GM19324 (cell line): Measurements from ENCODE around the gene CSPG4.
"Not testable (repeated sequence)": the region's sequence is repeated elsewhere in the genome, so short reads cannot be mapped to it uniquely, and the experiment has no call there.

Experiments used
- ATAC-seq: cut with Tn5 transposase; IDR thresholded peaks from one replicate; pipeline ENCODE4 v1.9.1; 2021; ENCODE audit warnings: mild to moderate bottlenecking, moderate library complexity; ENCODE audit not compliant: unreplicated experiment, low FRiP score

CSPG4 gene

GRCh38 chr15:75705375-75705774 is 7.3 kb downstream of the CSPG4 start:
- not testable (repeated sequence) for ATAC-seq

GRCh38 chr15:75704618-75705017 is 8.0 kb downstream of the CSPG4 start:
- no peak for ATAC-seq

- ATAC-seq = no peak
Observed at GRCh38 chr15:75704263-75704615, 8.4 kb downstream of the CSPG4 start.

DNA sequence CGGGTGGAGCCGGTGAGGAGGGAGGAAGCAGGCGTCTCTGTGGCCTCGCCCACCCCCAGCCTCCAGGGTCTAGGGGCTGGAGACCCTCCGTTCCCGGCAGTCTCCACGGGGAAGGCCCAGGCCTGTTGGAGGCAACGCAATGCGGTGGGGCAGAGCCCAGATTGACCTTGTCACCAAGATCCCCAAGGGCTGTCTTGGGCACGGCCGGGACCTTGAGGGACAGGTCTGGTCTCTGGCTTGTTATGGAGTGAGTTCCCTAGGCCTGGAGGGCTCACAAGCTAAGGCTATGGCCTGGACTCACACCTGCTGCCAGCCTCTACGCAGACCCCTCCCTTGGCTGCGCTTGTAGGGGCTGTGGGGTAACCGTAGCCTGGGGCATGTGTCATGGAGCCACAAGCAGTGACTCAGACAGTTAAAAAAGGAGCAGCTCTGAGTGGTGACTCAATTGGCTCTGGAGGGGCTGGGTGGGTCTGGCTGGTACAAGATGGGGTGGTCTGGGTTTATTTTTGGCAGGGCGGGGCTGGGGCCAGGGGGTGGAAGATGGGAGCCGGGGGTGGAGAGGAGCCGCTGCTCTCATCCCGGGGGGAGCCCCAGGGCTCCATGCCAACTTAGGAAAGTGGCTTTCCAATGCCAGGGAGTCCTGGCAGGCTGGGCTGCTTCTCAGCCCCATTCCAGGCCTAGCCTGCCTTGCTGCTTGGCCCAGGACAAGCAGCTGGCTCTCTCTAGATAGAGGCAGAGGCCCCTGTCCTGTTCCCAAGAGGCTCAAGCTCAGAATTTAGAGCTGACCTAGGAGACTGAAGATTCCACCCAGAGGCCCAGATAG is 9.0 kb downstream of the CSPG4 start:
- not testable (repeated sequence) for ATAC-seq

GRCh38 chr15:75702436-75702835 is 10.2 kb downstream of the CSPG4 start:
- ATAC-seq = no peak

GRCh38 chr15:75701071-75702003 is 11.3 kb downstream of the CSPG4 start:
- not testable (repeated sequence) for ATAC-seq

GRCh38 chr15:75699961-75700874 is 12.4 kb downstream of the CSPG4 start:
- ATAC-seq = not testable (repeated sequence)

DNA sequence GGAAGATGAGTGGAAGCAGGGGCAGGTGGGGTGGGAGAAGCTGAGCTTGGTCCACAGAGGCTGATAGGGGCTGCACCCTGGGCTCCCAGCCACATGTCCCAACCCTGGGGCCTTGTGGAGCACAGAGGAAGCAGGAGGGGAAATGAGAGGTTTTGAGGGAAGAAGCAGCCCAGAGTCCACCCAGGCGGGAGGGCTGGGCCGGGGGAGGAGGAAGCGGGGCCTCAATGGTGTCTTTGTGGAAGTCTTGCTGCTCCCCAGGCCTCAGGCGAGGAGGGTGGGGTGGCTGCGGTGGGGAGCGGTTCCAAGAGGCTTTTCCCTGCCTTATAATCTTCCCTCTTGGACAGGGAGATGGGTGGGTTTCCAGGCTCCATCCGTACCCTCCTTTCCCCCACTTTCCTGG is 13.1 kb downstream of the CSPG4 start:
- ATAC-seq = not testable (repeated sequence)

DNA sequence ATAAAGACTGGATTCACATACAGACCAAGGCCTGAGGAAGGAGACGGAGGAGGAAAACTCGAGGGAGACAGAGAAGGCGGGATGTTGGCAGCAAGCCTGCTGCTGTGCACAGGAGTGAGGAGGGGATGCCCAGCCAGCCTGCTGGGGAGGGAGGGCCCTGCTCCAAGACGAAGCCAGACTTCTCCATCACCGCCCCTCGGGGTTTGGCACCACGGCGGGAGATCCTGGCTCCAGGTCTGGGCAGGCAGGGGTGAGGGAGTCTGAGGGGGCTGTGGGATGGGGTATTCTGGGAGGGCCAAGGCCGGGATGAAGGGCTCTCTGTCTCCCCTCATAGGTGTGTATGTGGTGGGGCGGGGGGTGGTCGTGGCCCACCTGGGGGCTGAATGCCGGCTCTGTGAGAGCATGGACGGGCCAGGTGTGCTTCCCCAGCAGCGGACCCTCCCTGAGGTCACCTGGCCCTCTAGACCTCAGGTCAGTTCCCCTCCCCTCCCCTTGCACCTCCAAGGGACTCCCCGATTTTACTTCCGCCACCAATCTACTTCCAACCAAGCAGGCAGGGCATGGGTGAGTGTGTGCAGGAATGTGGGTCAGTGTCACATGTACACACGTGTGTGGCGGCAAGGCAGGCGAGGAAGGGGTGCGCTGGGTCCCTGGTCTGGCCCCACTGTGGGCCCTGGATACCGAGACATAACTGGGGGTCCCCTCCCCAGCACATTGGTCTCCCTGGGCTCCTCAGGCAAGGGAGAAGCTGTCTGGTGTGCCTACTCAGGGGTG is 14.5 kb downstream of the CSPG4 start:
- not testable (repeated sequence) for ATAC-seq

DNA sequence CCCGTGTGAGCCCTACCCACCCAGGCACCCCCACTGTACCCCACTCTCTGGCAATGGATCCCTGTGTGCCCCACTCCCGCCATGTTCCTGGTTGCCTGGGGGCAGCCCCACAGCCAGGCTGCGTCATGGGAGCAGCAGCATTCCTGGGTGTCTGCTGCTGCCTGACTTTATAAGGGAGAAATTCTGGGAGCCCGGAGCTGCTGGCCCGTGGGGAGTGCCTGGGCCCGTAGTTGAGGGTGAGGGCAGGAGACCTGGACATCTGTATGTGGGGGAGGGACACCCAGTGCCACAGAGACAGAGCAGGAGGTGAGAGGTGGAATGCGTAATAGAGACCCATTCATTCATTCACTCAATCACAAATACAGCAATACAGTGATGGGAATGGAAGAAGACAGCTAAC is 15.1 kb downstream of the CSPG4 start:
- no peak for ATAC-seq

DNA sequence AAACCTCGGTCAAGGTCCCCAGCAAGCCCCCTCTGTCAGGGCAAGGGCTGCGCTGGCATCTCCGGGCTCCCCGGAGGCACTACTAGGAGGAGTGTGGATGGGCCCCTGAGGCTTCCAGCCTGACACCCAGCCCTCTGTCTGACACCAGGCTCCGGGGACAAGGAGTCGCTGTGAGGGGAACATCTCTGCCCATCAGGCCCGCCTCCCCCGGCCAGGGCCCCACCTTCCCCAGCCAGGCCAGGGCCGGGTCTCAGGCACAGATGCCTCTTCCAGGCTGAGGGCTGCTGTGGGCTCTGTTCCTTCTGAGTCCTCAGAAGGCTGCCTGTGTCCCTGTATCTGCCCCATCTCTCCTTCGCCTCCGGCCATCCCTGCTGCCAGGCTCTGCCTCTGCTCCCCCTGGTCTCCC is 15.8 kb downstream of the CSPG4 start:
- ATAC-seq = no peak

GRCh38 chr15:75696311-75696720 is 16.3 kb downstream of the CSPG4 start:
- no peak for ATAC-seq

DNA sequence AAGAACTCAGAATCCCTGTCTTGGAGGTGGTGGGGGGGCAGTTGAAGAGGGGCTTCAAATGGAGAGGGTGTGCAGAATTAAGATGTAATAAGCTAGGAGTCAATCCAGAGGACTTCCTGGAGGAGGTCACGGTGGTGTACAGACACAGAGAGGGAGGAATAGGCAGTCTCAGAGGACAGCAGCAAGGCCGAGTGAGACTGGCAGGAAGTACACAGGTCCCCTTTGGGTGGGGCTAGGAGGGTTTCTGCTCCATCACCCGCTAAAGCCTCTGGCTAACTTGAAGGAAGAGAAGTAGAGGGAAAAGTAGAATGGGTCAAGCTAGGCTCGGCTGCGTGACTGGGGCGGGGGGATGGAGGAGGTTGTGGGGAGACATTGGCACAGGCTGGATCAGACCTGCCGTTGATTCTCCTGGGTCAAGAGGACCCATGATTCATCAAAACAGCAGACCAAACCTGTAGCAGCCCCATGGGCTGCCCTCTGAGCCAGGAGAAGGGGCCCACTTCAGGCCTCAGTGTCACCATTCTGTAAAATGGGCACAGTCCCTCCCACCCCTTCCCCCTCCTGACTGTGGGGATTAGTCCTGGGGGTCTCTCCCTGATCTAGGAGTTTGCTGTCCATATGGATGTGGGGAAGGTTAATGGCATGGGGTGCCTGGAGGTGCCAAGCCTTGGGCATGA is 16.9 kb downstream of the CSPG4 start:
- ATAC-seq = no peak

GRCh38 chr15:75695220-75695619 is 17.4 kb downstream of the CSPG4 start:
- no peak for ATAC-seq

- no peak for ATAC-seq
Observed at GRCh38 chr15:75694241-75695182, 18.1 kb downstream of the CSPG4 start.

- no peak for ATAC-seq
Observed at GRCh38 chr15:75693501-75694240, 19.0 kb downstream of the CSPG4 start.

GRCh38 chr15:75693028-75693427 is 19.6 kb downstream of the CSPG4 start:
- ATAC-seq = not testable (repeated sequence)
